HEK293T (cell line): ENCODE data around the gene DQX1.

Experiments
- ARNT ChIP-seq: fragments of 450-650 bp; IDR thresholded peaks from 2 replicates; pipeline ENCODE4 v1.6.1; 2017; ENCODE audit warnings: mild to moderate bottlenecking
- BHLHE40 ChIP-seq: fragments of 450-650 bp; IDR thresholded peaks from 2 replicates; pipeline ENCODE4 v1.6.1; 2016; ENCODE audit warnings: mild to moderate bottlenecking, moderate library complexity, borderline replicate concordance
- CTBP1 ChIP-seq: fragments of 450-650 bp; IDR thresholded peaks from 2 replicates; pipeline ENCODE4 v1.6.1; 2016; ENCODE audit warnings: borderline replicate concordance
- FOXA1 ChIP-seq: fragments of 450-650 bp; IDR thresholded peaks from 2 replicates; pipeline ENCODE4 v1.6.1; 2016; ENCODE audit warnings: mild to moderate bottlenecking
- FOXK2 ChIP-seq: fragments of 450-650 bp; IDR thresholded peaks from 2 replicates; pipeline ENCODE4 v1.6.1; 2016; ENCODE audit warnings: mild to moderate bottlenecking
- FOXM1 ChIP-seq: fragments of 450-650 bp; IDR thresholded peaks from 2 replicates; pipeline ENCODE4 v1.6.1; 2017; ENCODE audit warnings: mild to moderate bottlenecking, borderline replicate concordance
- L3MBTL2 ChIP-seq: fragments of 450-650 bp; conservative IDR thresholded peaks from 2 replicates; pipeline ENCODE4 v1.6.1; 2016; ENCODE audit warnings: mild to moderate bottlenecking
- LEF1 ChIP-seq: fragments of 450-650 bp; IDR thresholded peaks from 2 replicates; pipeline ENCODE4 v1.6.1; 2017; ENCODE audit warnings: mild to moderate bottlenecking, borderline replicate concordance
- NFRKB ChIP-seq: fragments of 450-650 bp; IDR thresholded peaks from 2 replicates; pipeline ENCODE4 v1.6.1; 2016; ENCODE audit warnings: mild to moderate bottlenecking, moderate library complexity
- PKNOX1 ChIP-seq: fragments of 450-650 bp; IDR thresholded peaks from 2 replicates; pipeline ENCODE4 v1.6.1; 2016
- SP1 ChIP-seq: fragments of 450-650 bp; IDR thresholded peaks from 2 replicates; pipeline ENCODE4 v1.6.1; 2017
- SUZ12 ChIP-seq: fragments of 450-650 bp; IDR thresholded peaks from 2 replicates; pipeline ENCODE4 v1.6.1; 2016; ENCODE audit warnings: mild to moderate bottlenecking
- TARDBP ChIP-seq: fragments of 450-650 bp; IDR thresholded peaks from 2 replicates; pipeline ENCODE4 v1.6.1; 2016
- ZNF384 ChIP-seq: fragments of 450-650 bp; IDR thresholded peaks from 2 replicates; pipeline ENCODE4 v1.6.1; 2016

- TF ChIP-seq CTBP1 (no peak), TARDBP (no peak), FOXM1 (no peak), SP1 (no peak), NFRKB (no peak), PKNOX1 (no peak), ARNT (no peak), BHLHE40 (no peak), LEF1 (no peak), SUZ12 (no peak), L3MBTL2 (no peak), FOXK2 (no peak), FOXA1 (no peak), ZNF384 (no peak)
These were observed 26.0 kb downstream of the DQX1 start for GRCh38 chr2:74499940-74500577.
